DMS79 treated with DMSO at 0.1 percent for 48 hours (cell line): ENCODE data around the gene SEMA5B.
A peak's percentile ranks its signal among the peaks of the same experiment; 100 is the strongest.

Source experiments
- DNase-seq: peaks from one replicate; lab custom pipeline; 2025; lab: John Stamatoyannopoulos, UW

Gene SEMA5B

GRCh38 chr3:122994954-122995353, 32.6 kb downstream of the SEMA5B start:
- no peak for DNase-seq

- no peak for DNase-seq
Observed at GRCh38 chr3:122993124-122993978, 34.2 kb downstream of the SEMA5B start.

- DNase-seq = no peak
Observed at GRCh38 chr3:122992676-122993075, 34.9 kb downstream of the SEMA5B start.

GRCh38 chr3:122992133-122992532, 35.4 kb downstream of the SEMA5B start:
- no peak for DNase-seq

GRCh38 chr3:122991236-122991985, 36.2 kb downstream of the SEMA5B start:
- DNase-seq = no peak

GRCh38 chr3:122989856-122990575, 37.5 kb downstream of the SEMA5B start:
- peak; percentile 79 for DNase-seq

- peak; percentile 20 for DNase-seq
Observed at GRCh38 chr3:122988508-122988907, 39.1 kb downstream of the SEMA5B start.

GRCh38 chr3:122987736-122988319, 39.7 kb downstream of the SEMA5B start:
- DNase-seq = peak; percentile 54

GRCh38 chr3:122987231-122987630, 40.3 kb downstream of the SEMA5B start:
- peak; percentile 54 for DNase-seq

- DNase-seq = no peak
Observed at GRCh38 chr3:122986693-122987179, 40.8 kb downstream of the SEMA5B start.

- no peak for DNase-seq
Observed at GRCh38 chr3:122985539-122985938, 42.0 kb downstream of the SEMA5B start.

GRCh38 chr3:122984650-122985049, 42.9 kb downstream of the SEMA5B start:
- no peak for DNase-seq

- no peak for DNase-seq
Observed at GRCh38 chr3:122984007-122984406, 43.6 kb downstream of the SEMA5B start.

- DNase-seq = peak; percentile 20
Observed at GRCh38 chr3:122982216-122983185, 45.1 kb downstream of the SEMA5B start.

GRCh38 chr3:122979211-122979610, 48.4 kb downstream of the SEMA5B start:
- no peak for DNase-seq

- no peak for DNase-seq
Observed at GRCh38 chr3:122978569-122978968, 49.0 kb downstream of the SEMA5B start.

- peak; percentile 82 for DNase-seq
Observed at GRCh38 chr3:122977746-122978466, 49.7 kb downstream of the SEMA5B start.

GRCh38 chr3:122975924-122976293, 51.7 kb downstream of the SEMA5B start:
- no peak for DNase-seq

GRCh38 chr3:122975163-122975923, 52.2 kb downstream of the SEMA5B start:
- peak; percentile 74 for DNase-seq
